Fibroblast of the aortic adventitia (primary cell): Measurements from ENCODE around the gene GPN2. TPM values are rescaled to one million over a fixed set of nuclear protein-coding genes. Genes with fewer than 3 reads are reported as not detected.
A peak's percentile ranks its signal among the peaks of the same experiment; 100 is the strongest.

ENCODE experiments used
- DNase-seq: peaks from one replicate; pipeline ENCODE4 v3.0.0-alpha.2; 2010; ENCODE audit warnings: low read depth
- H3K4me3 ChIP-seq: 2 replicates; pipeline ENCODE4 v1.5.1; 2011; ENCODE audit warnings: low read depth, mild to moderate bottlenecking, control low read depth, low read length, moderate library complexity
- CTCF ChIP-seq: IDR thresholded peaks from 2 replicates; pipeline ENCODE4 v1.5.1; 2011; ENCODE audit warnings: mild to moderate bottlenecking, low read length, control low read depth, inconsistent platforms; ENCODE audit not compliant: insufficient read depth
- total RNA-seq: library from RNA; depleted of rRNA; stranded (reverse); fragments of >200 nt; gene quantifications from 2 replicates; pipeline ENCODE4 v1.2.3, GENCODE V29; 2012; ENCODE audit warnings: low replicate concordance

Gene GPN2
- total RNA-seq, 1 donor, result 7.0 TPM

GRCh38 chr1:26858160-26858559 lies 31.9 kb downstream of the GPN2 start:
- peak; percentile 53 for DNase-seq
- TF ChIP-seq CTCF, result peak; percentile 12
- H3K4me3 ChIP-seq, result no peak overlapping the region

- TF ChIP-seq CTCF, result no peak
- no peak for DNase-seq
- H3K4me3 ChIP-seq, result no peak overlapping the region
Measured at GRCh38 chr1:26857473-26858060, 32.5 kb downstream of the GPN2 start.

- TF ChIP-seq CTCF, result no peak
- no peak overlapping the region for H3K4me3 ChIP-seq
- no peak for DNase-seq
Measured at GRCh38 chr1:26856604-26857469, 33.2 kb downstream of the GPN2 start.

GRCh38 chr1:26856181-26856580 lies 33.9 kb downstream of the GPN2 start:
- H3K4me3 ChIP-seq, result no peak overlapping the region
- DNase-seq, result no peak
- TF ChIP-seq CTCF, result no peak

GRCh38 chr1:26855636-26856035 lies 34.4 kb downstream of the GPN2 start:
- no peak for TF ChIP-seq CTCF
- no peak overlapping the region for H3K4me3 ChIP-seq
- DNase-seq, result no peak

GRCh38 chr1:26854906-26855305 lies 35.2 kb downstream of the GPN2 start:
- TF ChIP-seq CTCF, result no peak
- no peak overlapping the region for H3K4me3 ChIP-seq
- no peak for DNase-seq
